Heart right ventricle (tissue), 16 donors: Measurements from ENCODE around the gene HJURP. TPM values are rescaled to one million over a fixed set of nuclear protein-coding genes. Genes with fewer than 3 reads are reported as not detected.

Experiments
- ATAC-seq, 8 donors: fragments of 200-7000 bp; cut with Tn5 transposase; one replicate each; pipeline ENCODE4 v1.9.1; 2020; ENCODE audit warnings: mild to moderate bottlenecking in 8 of 8, moderate library complexity in 8 of 8, moderate number of reproducible peaks in 1 of 8
- DNase-seq, 2 donors: peaks; one replicate each; pipeline ENCODE4 v3.0.0-alpha.2; 2020
- H3K27ac ChIP-seq, 10 donors: fragments of 200-600 bp; sonication (generic) in 2 of 10; one replicate each; pipeline versions ENCODE4 v1.5.0 to v1.8.0; 2020 to 2022; ENCODE audit warnings: mild to moderate bottlenecking in 3 of 10
- H3K27me3 ChIP-seq, 7 donors: fragments of 200-600 bp; one replicate each; pipeline ENCODE4 v1.8.0; 2021 to 2022; ENCODE audit warnings: mild to moderate bottlenecking in 2 of 7
- H3K36me3 ChIP-seq, 9 donors: fragments of 200-600 bp; sonication (generic) in 1 of 9; one replicate each; pipeline versions ENCODE4 v1.5.0 to v1.8.0; 2020 to 2022; ENCODE audit warnings: mild to moderate bottlenecking in 2 of 9
- H3K4me1 ChIP-seq, 9 donors: fragments of 200-600 bp; sonication (generic) in 1 of 9; one replicate each; pipeline versions ENCODE4 v1.5.0 to v1.8.0; 2020 to 2022; ENCODE audit warnings: mild to moderate bottlenecking in 4 of 9
- H3K4me3 ChIP-seq, 10 donors: fragments of 200-600 bp; sonication (generic) in 2 of 10; one replicate each; pipeline versions ENCODE4 v1.5.0 to v1.8.0; 2020 to 2022; ENCODE audit warnings: mild to moderate bottlenecking in 7 of 10, moderate library complexity in 2 of 10
- H3K9me3 ChIP-seq, 11 donors: fragments of 200-600 bp in 10 of 11; sonication (generic) in 2 of 11; one replicate each; pipeline versions ENCODE4 v1.5.0 to v1.8.0; 2013 to 2022; ENCODE audit warnings: mild to moderate bottlenecking in 2 of 11, control low read depth in 1 of 11, moderate library complexity in 1 of 11
- WGBS, 2 donors: extraction: QIAGEN DNeasy Blood & Tissue Kit; methylation state at CpG; one replicate each; pipeline ENCODE4 v1.1.7; 2013; ENCODE audit warnings: inconsistent platforms in 1 of 2; 5-methylcytosine and 5-hydroxymethylcytosine counted together
- intact Hi-C, 10 donors: fragments of 100-400 bp; cut with DNase I; formaldehyde crosslinking; loops; one replicate each; pipeline versions ENCODE4 v1.11.1 to v1.14.2; 2022
- polyA plus RNA-seq, 2 donors: library from polyadenylated mRNA; stranded (reverse); fragments of 200-250 nt; gene quantifications; one replicate each; pipeline ENCODE4 v1.2.3, GENCODE V29; 2013
- total RNA-seq, 10 donors: library from RNA; stranded (reverse); fragmentation: NEBNext Ultra II Directional in 3 of 10; extraction: Animal tissue kit (Norgen Biotek cat#: 25700) in 3 of 10; gene quantifications; one replicate each; pipeline versions ENCODE4 v1.2.1 to v1.2.4, GENCODE V29; 2021 to 2023
- TF ChIP-seq, protein P1 (sequence below), 9 donors: fragments of 200-600 bp; sonication (generic) in 2 of 9; IDR thresholded peaks; one replicate each; pipeline versions ENCODE4 v1.5.0 to v1.8.0; 2021 to 2022; ENCODE audit warnings: antibody characterized with exemption in 9 of 9, mild to moderate bottlenecking in 5 of 9, moderate library complexity in 1 of 9
- donor health status: Arrhythmogenic right ventricular cardiomyopathy.
- donor health status: ischemic (EF 13 %, LVEDD 7.1; RV severe dilation, severe dysfunction).
- donor health status: healthy with polysubstance abuse.
- donor health status: DM: no; HTN: yes; CAD: no.
- donor health status: DM: no; HTN: no; CAD: no.
- donor health status: ischemic (EF 25% LVEDD 6.9; RV normal size, moderate dysfunction).
- donor health status: ischemic (EF 25% LVEDD 5.7; RV mildly dilated, moderate dysfunction).
- donor health status: healthy.
- donor health status: DM: yes; HTN: yes; CAD: no.
- donor health status: Ischemic cardiomyopathy.
- donor health status: ischemic (EF 35%, LVEDD 5.7; RV mildly dilated, moderate dysfunction).
- donor health status: nonischemic (EF 11% LVEDD 7.7; RV severe dilation, severe dysfunction).
- donor health status: DM: yes; HTN: yes; CAD: no.
- donor health status: PGD.
- donor health status: ischemic (EF 29% LVEDD 5.4; RV normal size, mild dysfunction).
- donor health status: nonischemic (EF 23%, LVEDD 6.1; RV moderate dilation, normal function).

Gene HJURP
- total and polyA plus RNA-seq, 12 donors: 0.22 to 2.9 (median 0.44) TPM; not detected in 4

DNA sequence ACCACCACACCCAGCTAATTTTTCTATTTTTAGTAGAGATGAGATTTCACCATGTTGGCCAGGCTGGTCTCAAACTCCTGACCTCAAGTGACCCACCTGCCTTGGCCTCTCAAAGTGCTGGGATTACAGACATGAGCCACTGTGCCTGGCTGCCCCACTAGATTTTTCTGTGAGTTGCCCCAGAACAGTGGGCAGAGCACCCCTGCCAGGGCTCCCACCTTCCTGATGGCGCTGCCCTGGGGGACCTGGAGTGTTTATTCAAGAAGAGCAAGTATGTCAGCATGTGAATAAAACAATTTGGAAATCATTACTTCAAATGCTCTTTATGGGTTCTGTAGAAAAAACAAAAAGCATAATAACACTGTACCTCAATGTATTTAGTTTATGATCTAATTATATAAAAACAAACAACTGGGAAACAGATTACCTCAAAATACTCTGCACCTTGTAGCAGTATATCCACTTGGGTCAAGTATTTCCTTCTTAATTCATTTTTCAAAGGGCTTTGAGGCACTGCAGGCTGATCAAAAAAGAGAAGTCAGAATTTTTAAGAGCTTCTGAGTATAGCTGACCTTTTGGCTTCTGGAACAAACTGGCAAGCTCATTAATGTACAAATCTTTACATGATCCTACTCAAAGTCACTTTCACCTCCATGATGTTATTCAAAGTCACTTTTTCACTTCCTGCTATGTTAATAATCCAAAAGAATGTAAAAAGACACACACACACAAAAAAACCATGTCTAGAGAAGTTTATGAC lies 8.9 kb downstream of the HJURP start:
- intact Hi-C loops: loop anchor here in 1 of 10 donors (10.0 kb wide), 1 partner anchor 501 kb away; no protein-coding TSS in a partner anchor
- Histone ChIP-seq H3K27me3 (no peaks in the 10 kb centered on the region), H3K36me3 (peaks cover 0 to 96% (median 0%) of the 10 kb centered on the region in 9 donors), H3K4me3 (no peak overlapping the region), H3K4me1 (no peaks in the 10 kb centered on the region), H3K27ac (no peak overlapping the region), H3K9me3 (no peaks in the 10 kb centered on the region)
- TF ChIP-seq, protein P1, sequence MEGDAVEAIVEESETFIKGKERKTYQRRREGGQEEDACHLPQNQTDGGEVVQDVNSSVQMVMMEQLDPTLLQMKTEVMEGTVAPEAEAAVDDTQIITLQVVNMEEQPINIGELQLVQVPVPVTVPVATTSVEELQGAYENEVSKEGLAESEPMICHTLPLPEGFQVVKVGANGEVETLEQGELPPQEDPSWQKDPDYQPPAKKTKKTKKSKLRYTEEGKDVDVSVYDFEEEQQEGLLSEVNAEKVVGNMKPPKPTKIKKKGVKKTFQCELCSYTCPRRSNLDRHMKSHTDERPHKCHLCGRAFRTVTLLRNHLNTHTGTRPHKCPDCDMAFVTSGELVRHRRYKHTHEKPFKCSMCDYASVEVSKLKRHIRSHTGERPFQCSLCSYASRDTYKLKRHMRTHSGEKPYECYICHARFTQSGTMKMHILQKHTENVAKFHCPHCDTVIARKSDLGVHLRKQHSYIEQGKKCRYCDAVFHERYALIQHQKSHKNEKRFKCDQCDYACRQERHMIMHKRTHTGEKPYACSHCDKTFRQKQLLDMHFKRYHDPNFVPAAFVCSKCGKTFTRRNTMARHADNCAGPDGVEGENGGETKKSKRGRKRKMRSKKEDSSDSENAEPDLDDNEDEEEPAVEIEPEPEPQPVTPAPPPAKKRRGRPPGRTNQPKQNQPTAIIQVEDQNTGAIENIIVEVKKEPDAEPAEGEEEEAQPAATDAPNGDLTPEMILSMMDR (IDR thresholded peaks at IDR 0.05): no peak
- WGBS, 2 donors: 95 to 98% methylated on average over 1 of the region's 1 CpG
- DNase-seq (no peak), ATAC-seq (no peak)

GRCh38 chr2:233844836-233845235 lies 9.5 kb downstream of the HJURP start:
- TF ChIP-seq, protein P1 (IDR thresholded peaks at IDR 0.05): no peak
- no peak overlapping the region for H3K27ac ChIP-seq
- WGBS, 2 donors: 91 to 96% methylated on average over 3 of the region's 3 CpGs

GRCh38 chr2:233844064-233844807 lies 10.1 kb downstream of the HJURP start:
- TF ChIP-seq, protein P1 (IDR thresholded peaks at IDR 0.05): no peak
- Histone ChIP-seq H3K36me3 (peaks cover 0 to 95% (median 0%) of the 10 kb centered on the region in 9 donors), H3K9me3 (no peaks in the 10 kb centered on the region), H3K4me1 (no peaks in the 10 kb centered on the region), H3K27ac (no peak overlapping the region), H3K4me3 (no peak overlapping the region), H3K27me3 (no peaks in the 10 kb centered on the region)
- 93 to 95% methylated on average over 19 of the region's 19 CpGs for WGBS, 2 donors
- no peak for DNase-seq
- no peak for ATAC-seq
- intact Hi-C loops: loop anchor here in 1 of 10 donors (10.0 kb wide), 1 partner anchor 499 kb away; no protein-coding TSS in a partner anchor

More at GRCh38 chr2:233844836-233845235, 9.5 kb downstream of the HJURP start:
- Histone ChIP-seq H3K27me3 (no peaks in the 10 kb centered on the region), H3K36me3 (peaks cover 0 to 95% (median 0%) of the 10 kb centered on the region in 9 donors), H3K4me1 (no peaks in the 10 kb centered on the region), H3K4me3 (no peak overlapping the region), H3K9me3 (no peaks in the 10 kb centered on the region)
- ATAC-seq (no peak), DNase-seq (no peak)
- intact Hi-C loops: loop anchor here in 1 of 10 donors (10.0 kb wide), 1 partner anchor 500 kb away; no protein-coding TSS in a partner anchor

DNA sequence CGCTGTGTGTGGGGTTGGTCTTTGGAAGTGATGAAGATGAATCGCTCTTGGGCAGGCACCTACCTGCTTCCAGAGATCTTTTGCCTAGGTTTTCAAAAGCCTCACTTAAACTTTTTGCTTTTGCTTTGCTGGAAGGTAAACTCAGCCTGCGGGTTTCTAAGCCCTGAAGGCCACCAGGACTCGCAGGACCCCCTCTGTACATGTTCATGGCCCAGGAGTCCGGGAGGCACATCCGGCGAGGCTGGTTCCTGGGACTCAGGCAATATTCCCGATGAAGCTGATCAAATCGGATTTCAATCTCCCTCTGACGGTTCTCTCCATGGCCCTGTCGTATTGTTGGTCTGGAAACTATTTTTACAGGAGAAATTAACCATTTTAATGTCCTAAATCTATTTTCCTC lies 13.2 kb downstream of the HJURP start:
- intact Hi-C loops: loop anchor here in 1 of 10 donors (10.0 kb wide), 1 partner anchor 496 kb away; no protein-coding TSS in a partner anchor
- Histone ChIP-seq H3K9me3 (no peaks in the 10 kb centered on the region), H3K27ac (no peak overlapping the region), H3K27me3 (no peaks in the 10 kb centered on the region), H3K36me3 (peaks cover 0 to 97% (median 0%) of the 10 kb centered on the region in 9 donors), H3K4me1 (no peaks in the 10 kb centered on the region), H3K4me3 (no peak overlapping the region)
- DNase-seq (no peak), ATAC-seq (no peak)
- 95 to 97% methylated on average over 11 of the region's 11 CpGs for WGBS, 2 donors
- TF ChIP-seq, protein P1 (IDR thresholded peaks at IDR 0.05): no peak
